Activated T-cell treated with anti-CD3 and anti-CD28 coated beads for 1 hour (primary cell): Measurements from ENCODE around the gene ARHGEF16.

Experiments
- DNase-seq: peaks from one replicate; pipeline ENCODE4 v3.0.0-alpha.2; 2020; ENCODE audit warnings: low read depth

Gene ARHGEF16

GRCh38 chr1:3456964-3457909 is 2.8 kb downstream of the ARHGEF16 start:
- no peak for DNase-seq

- DNase-seq = no peak
Measured at GRCh38 chr1:3457910-3458883, 3.7 kb downstream of the ARHGEF16 start.

DNA sequence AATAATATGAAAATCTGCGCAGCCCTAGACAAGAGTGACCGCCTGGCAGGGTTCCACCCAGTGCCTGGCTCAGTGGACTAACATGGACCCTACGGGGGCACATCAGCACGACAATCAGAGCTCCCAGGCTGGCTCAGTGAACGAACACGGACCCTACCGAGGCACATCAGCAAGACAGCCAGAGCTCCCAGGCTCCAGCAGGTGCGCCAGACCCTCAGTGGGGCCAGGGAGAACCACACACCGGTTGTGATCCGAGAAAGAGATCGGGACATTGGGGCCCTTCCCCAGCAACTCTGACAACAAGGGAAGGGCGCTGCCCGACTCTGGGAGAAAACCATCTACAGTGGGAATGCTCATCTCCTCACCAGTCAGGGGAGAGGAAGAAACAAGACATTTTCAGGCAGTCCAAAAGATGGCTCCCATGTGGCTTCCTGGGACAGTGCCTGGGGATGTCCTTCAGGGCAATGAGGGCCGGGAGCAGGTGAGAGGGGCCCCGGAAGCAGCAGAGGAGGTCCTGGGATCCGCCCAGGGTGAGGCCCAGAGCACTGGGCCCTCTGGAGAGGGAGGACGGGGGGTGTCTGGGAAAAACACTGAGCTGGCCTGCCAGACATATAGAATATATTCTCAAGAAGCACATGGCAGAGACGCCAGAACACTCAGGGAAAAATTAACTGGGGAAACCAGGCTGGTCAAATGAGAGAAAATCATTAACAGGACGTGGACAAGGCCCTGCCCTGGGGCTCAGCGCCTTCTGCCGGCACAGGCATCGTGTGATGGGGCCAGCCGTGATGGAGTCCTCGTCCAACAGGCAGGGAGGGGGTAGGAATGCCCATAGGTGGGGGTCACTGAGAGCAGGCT is 4.8 kb downstream of the ARHGEF16 start:
- DNase-seq = no peak

DNA sequence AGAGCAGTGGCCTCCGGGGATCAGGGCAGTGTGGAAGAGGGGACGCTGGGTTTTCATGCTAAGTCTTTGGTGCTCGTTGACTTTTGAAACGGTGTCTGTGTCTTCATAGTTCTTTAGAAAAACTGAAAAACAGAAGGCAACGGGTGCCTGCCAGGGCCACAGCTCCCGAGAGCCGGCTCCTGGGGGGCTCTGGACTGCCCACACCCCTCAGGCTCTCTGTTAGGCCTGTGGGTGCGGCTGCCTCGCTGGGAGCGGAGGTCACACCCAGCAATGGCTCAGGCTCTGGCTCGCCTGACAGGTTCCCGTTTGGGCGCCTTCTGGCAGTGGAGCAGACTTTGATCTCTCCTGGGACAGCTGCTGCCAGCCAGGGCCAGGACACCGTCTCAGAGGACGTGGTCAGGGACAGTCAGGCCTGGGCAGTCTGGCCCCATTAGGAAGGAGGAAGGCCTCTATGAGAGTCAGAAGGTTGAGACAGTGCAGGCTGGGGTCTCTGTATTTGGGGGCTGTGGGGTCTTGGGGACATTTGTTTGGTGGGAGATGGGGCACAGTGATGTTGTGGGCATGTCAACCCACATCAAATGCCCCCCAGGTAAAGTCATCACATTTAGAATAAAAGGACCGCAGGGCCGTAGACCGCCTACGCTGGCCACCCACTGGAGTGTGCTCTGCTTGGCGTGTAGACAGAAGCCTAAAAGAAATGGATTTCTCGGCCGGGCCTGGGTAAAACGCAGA is 5.6 kb downstream of the ARHGEF16 start:
- no peak for DNase-seq

GRCh38 chr1:3460672-3461131 is 6.2 kb downstream of the ARHGEF16 start:
- no peak for DNase-seq

GRCh38 chr1:3461238-3461933 is 6.9 kb downstream of the ARHGEF16 start:
- no peak for DNase-seq

- no peak for DNase-seq
Measured at GRCh38 chr1:3461934-3462275, 7.4 kb downstream of the ARHGEF16 start.

GRCh38 chr1:3462356-3463012 is 8.0 kb downstream of the ARHGEF16 start:
- DNase-seq = no peak

DNA sequence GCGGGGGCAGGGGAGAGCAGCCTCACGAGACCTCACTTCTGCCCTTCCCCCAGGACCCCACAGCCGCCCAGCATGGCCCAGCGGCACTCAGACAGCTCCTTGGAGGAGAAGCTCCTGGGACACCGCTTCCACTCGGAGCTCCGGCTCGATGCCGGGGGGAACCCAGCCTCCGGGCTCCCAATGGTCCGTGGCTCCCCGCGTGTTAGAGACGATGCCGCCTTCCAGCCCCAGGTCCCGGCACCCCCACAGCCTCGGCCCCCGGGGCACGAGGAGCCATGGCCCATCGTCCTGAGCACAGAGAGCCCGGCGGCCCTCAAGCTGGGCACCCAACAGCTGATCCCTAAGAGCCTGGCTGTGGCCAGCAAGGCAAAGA is 8.5 kb downstream of the ARHGEF16 start:
- DNase-seq = no peak

DNA sequence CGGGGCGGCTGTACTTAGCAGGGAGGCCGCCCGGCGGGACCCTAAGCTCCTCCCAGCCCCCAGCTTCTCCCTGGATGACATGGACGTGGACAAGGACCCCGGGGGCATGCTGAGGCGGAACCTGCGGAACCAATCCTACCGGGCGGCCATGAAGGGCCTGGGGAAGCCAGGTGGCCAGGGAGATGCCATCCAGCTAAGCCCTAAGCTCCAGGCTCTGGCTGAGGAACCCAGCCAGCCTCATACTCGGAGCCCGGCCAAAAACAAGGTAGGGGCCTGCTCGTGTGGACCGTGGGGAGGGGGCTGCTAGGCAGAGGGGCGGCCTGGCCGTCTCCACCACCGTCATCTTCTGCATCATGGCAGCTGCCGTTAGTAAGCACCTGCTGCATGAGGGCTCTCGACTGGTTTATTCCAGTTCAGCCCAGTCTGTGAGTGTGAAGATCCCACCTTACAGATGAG is 9.0 kb downstream of the ARHGEF16 start:
- DNase-seq = no peak

GRCh38 chr1:3463891-3464648 is 9.6 kb downstream of the ARHGEF16 start:
- DNase-seq = no peak

GRCh38 chr1:3464649-3465025 is 10.2 kb downstream of the ARHGEF16 start:
- no peak for DNase-seq

- no peak for DNase-seq
Measured at GRCh38 chr1:3465091-3465934, 10.8 kb downstream of the ARHGEF16 start.

GRCh38 chr1:3465935-3466321 is 11.5 kb downstream of the ARHGEF16 start:
- DNase-seq = no peak

- DNase-seq = no peak
Measured at GRCh38 chr1:3466366-3467075, 12.1 kb downstream of the ARHGEF16 start.

- no peak for DNase-seq
Measured at GRCh38 chr1:3467096-3468036, 12.9 kb downstream of the ARHGEF16 start.
